Endothelial cell of umbilical vein (primary cell): ENCODE results near the gene TEX28.

Experiments used
- CTCF ChIP-seq, 2 donors: IDR thresholded peaks; 1 replicate in 1 of 2; 2 replicates in 1 of 2; pipeline ENCODE4 v1.5.1; 2011; ENCODE audit warnings: low read length in 2 of 2, mild to moderate bottlenecking in 2 of 2, moderate library complexity in 2 of 2, control low read depth in 1 of 2, inconsistent platforms in 1 of 2, low read depth in 1 of 2; ENCODE audit not compliant: insufficient read depth in 1 of 2; ENCODE audit errors: extremely low read depth in 1 of 2
- EZH2 ChIP-seq: IDR thresholded peaks from 2 replicates; pipeline ENCODE4 v1.6.1; 2012; ENCODE audit warnings: borderline replicate concordance, low read depth, mild to moderate bottlenecking, moderate library complexity, low read length, inconsistent platforms; ENCODE audit not compliant: severe bottlenecking
- FOS ChIP-seq: IDR thresholded peaks from 2 replicates; pipeline ENCODE4 v1.6.1; 2011; ENCODE audit warnings: mild to moderate bottlenecking, low read length, moderate library complexity, borderline replicate concordance; ENCODE audit not compliant: insufficient read depth
- GATA2 ChIP-seq: IDR thresholded peaks from 2 replicates; pipeline ENCODE4 v1.7.0; 2011; ENCODE audit warnings: low read depth, mild to moderate bottlenecking, moderate library complexity, mixed read lengths, low read length; ENCODE audit not compliant: insufficient read length, insufficient read depth
- MAX ChIP-seq: IDR thresholded peaks from 2 replicates; pipeline ENCODE4 v1.6.1; 2011; ENCODE audit not compliant: insufficient read depth, insufficient read length
- MYC ChIP-seq: IDR thresholded peaks from one replicate; pipeline ENCODE4 v1.6.1; 2011; ENCODE audit warnings: mild to moderate bottlenecking, low read depth, low read length
- POLR2A ChIP-seq: IDR thresholded peaks from 2 replicates; pipeline ENCODE4 v1.6.1; 2012; ENCODE audit warnings: low read depth, mild to moderate bottlenecking, control low read depth, low read length
- POLR2AphosphoS5 ChIP-seq: IDR thresholded peaks from 2 replicates; pipeline ENCODE4 v1.6.1; 2012; ENCODE audit warnings: low read depth, mild to moderate bottlenecking, control low read depth, low read length, moderate library complexity; ENCODE audit not compliant: insufficient read depth

GRCh38 chrX:154320406-154320805 lies 25.5 kb upstream of the TEX28 start:
- no peak for TF ChIP-seq CTCF (IDR thresholded peaks at IDR 0.05; ENCODE audit: extremely low read depth in 1 of 2, insufficient read depth in 1 of 2, low read depth in 1 of 2, low read length in 2 of 2)
- TF ChIP-seq EZH2: no peak
- TF ChIP-seq POLR2AphosphoS5: no peak
- TF ChIP-seq MYC: no peak
- no peak for TF ChIP-seq POLR2A
- no peak for TF ChIP-seq GATA2
- no peak for TF ChIP-seq FOS
- TF ChIP-seq MAX: no peak
